ENCODE measurements around the gene ZNF280C. TPM values are rescaled to one million over a fixed set of nuclear protein-coding genes. Genes with fewer than 3 reads are reported as not detected.

The ZNF280C gene
- total RNA-seq, 4 donors from 2014 or later: 3.1 to 5.5 (median 4.2) TPM

DNA sequence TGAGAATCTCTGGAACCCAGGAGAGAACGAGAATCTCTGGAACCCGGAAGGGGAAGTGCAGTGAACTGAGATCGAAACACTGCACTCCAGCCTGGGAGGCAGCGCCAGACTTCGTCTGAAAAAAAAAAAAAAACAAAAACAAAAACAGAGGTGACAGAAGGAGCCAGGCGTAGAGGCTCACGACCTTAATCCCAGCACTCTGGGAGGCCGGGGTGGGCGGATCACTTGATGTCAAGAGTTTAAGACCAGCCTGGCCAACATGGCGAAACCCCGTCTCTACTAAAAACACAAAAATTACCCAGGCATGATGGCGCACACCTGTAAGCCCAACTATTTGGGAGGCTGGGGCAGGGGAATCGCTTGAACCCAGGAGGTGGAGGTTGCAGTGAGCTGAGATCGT, 17.0 kb downstream of the ZNF280C start:
- TF ChIP-seq, protein P1, sequence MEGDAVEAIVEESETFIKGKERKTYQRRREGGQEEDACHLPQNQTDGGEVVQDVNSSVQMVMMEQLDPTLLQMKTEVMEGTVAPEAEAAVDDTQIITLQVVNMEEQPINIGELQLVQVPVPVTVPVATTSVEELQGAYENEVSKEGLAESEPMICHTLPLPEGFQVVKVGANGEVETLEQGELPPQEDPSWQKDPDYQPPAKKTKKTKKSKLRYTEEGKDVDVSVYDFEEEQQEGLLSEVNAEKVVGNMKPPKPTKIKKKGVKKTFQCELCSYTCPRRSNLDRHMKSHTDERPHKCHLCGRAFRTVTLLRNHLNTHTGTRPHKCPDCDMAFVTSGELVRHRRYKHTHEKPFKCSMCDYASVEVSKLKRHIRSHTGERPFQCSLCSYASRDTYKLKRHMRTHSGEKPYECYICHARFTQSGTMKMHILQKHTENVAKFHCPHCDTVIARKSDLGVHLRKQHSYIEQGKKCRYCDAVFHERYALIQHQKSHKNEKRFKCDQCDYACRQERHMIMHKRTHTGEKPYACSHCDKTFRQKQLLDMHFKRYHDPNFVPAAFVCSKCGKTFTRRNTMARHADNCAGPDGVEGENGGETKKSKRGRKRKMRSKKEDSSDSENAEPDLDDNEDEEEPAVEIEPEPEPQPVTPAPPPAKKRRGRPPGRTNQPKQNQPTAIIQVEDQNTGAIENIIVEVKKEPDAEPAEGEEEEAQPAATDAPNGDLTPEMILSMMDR (IDR thresholded peaks at IDR 0.05; ENCODE audit: low read depth): no peak

DNA sequence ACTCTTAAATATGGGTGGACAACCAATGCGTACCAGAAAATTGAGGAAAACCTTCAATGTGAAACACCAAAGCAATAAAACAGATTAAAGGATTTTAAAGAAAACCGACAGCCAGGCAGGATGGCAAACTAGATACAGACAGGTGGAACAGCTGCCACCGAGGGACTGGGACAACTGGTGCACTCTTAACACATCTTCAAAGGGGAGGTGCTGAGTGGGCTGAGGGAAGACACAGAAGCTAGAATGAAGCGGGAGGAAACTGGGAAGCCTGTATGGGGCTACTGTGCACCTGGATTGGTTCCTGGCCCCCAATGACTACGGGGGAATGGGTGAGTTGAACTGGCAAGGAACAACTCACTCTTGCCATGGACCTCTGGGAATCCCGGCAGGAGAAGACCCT, 20.7 kb downstream of the ZNF280C start:
- TF ChIP-seq, protein P1 (IDR thresholded peaks at IDR 0.05; ENCODE audit: low read depth): no peak

DNA sequence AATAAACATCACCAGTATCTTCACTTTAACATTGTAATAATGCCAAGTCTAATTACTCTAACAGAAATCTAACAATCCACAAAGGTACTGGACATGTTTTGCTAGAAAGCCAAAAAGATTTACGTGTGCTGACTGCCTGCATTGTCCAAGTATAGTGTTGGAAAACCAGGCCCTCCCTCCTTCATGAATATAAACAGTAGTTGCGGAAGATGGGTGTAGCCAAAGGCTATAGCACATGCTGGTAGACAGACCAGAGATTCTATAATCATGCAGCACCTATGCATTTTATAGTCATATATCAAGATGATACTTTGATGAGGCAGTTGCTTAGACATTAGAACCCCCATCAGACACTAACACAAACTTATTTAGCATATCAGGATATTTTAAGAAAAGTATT, 22.6 kb downstream of the ZNF280C start:
- TF ChIP-seq, protein P1 (IDR thresholded peaks at IDR 0.05; ENCODE audit: low read depth): no peak

DNA sequence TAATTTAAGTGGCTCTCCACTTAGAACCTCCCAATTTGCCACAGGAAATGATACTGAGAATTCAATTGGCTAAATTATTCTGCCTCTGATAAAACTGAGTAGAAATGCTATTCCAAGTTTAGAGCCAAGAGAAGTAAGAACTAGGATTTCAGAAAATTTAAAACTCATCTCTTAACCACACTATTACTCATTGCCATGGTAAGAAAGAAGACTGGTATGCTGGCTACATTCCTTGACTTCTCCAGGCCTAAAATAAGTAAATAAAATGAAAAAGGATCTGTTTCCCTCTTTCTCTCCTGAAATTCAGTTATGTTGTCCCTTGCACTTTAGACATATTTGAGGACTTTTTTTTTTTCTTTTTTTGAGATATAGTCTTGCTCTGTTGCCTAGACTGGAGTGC, 23.3 kb downstream of the ZNF280C start:
- TF ChIP-seq, protein P1 (IDR thresholded peaks at IDR 0.05; ENCODE audit: low read depth): no peak

DNA sequence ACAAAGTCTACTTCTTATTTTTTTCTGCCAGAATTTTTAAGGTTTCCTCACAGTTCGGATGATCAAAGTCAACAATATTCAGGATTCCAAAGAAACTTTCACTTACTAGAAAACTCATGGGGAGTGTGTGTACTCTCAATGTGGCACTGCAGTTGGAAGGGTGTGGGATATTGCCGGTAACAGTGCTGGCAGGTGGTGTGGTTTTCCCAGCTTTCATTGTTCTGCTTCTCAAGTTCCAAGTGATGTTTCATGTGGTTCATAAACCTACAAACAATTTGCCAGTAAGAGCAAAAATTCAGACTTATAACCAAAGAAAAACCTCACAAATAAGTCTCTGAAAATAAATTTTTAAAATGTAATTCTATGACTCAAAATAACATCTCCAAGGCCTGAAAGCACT, 39.8 kb downstream of the ZNF280C start:
- TF ChIP-seq, protein P1 (IDR thresholded peaks at IDR 0.05; ENCODE audit: low read depth): no peak

DNA sequence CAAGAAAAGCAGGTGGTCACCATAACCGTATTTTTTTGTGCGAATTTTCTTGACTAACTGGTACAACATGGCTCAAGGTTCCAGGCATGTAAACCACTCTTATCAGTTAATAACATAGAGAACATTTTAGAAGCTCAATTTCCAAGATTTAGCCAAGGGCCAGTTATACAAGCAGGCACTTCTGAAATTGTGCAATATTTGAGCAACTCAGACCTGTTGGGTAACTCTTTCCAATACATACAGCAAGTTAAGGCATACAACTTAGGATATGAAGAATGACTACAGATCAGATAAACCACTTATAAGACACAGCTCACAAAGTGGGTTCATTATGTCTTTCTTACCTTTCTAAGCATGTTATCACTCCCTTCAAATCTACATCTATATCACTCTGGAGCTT, 43.9 kb downstream of the ZNF280C start:
- TF ChIP-seq, protein P1 (IDR thresholded peaks at IDR 0.05; ENCODE audit: low read depth): no peak

DNA sequence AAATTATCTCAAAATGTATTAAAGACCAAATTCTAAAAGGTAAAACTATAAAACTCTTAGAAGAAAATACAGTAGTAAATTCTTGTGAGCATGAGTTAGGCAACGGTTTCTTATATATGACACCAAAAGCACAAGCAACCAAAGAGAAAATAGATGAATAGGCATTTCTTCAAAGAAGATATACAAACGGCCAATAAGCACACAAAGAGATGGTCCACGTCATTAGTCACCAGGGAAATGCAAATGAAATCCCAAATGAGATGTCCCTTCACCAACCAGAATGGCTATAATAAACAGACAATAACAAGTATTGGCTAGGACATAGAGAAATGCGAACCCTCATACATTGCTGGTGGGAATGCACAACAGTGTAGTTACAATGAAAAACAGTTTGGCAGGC, 52.4 kb downstream of the ZNF280C start:
- TF ChIP-seq, protein P1 (IDR thresholded peaks at IDR 0.05; ENCODE audit: low read depth): no peak
